D721Med (cell line): ENCODE data around the gene VCPKMT.

ENCODE experiments used
- DNase-seq: peaks from one replicate; pipeline ENCODE4 v3.0.0; 2011; ENCODE audit warnings: low spot score; ENCODE audit not compliant: insufficient read length
- FAIRE-seq: peaks from 2 replicates; lab custom pipeline; 2011; peaks lifted over from hg19 to GRCh38; lab: Jason Lieb, UNC
- TF ChIP-seq, protein P1 (sequence below): IDR thresholded peaks from 2 replicates; pipeline ENCODE4 v1.5.1; 2012; ENCODE audit warnings: mild to moderate bottlenecking, control low read depth; ENCODE audit not compliant: insufficient read depth; ENCODE audit errors: missing control alignments

VCPKMT gene

GRCh38 chr14:50106178-50106577, 10.2 kb downstream of the VCPKMT start:
- DNase-seq (no peak), FAIRE-seq (no peak)
- TF ChIP-seq, protein P1, sequence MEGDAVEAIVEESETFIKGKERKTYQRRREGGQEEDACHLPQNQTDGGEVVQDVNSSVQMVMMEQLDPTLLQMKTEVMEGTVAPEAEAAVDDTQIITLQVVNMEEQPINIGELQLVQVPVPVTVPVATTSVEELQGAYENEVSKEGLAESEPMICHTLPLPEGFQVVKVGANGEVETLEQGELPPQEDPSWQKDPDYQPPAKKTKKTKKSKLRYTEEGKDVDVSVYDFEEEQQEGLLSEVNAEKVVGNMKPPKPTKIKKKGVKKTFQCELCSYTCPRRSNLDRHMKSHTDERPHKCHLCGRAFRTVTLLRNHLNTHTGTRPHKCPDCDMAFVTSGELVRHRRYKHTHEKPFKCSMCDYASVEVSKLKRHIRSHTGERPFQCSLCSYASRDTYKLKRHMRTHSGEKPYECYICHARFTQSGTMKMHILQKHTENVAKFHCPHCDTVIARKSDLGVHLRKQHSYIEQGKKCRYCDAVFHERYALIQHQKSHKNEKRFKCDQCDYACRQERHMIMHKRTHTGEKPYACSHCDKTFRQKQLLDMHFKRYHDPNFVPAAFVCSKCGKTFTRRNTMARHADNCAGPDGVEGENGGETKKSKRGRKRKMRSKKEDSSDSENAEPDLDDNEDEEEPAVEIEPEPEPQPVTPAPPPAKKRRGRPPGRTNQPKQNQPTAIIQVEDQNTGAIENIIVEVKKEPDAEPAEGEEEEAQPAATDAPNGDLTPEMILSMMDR = no peak

- TF ChIP-seq, protein P1 = no peak
- FAIRE-seq = no peak
Measured at GRCh38 chr14:50103558-50103957, 12.8 kb downstream of the VCPKMT start.

GRCh38 chr14:50101417-50101816, 15.0 kb downstream of the VCPKMT start:
- no peak for FAIRE-seq
- no peak for DNase-seq
- TF ChIP-seq, protein P1 = no peak

More at GRCh38 chr14:50103558-50103957, 12.8 kb downstream of the VCPKMT start:
- DNase-seq = no peak

DNA sequence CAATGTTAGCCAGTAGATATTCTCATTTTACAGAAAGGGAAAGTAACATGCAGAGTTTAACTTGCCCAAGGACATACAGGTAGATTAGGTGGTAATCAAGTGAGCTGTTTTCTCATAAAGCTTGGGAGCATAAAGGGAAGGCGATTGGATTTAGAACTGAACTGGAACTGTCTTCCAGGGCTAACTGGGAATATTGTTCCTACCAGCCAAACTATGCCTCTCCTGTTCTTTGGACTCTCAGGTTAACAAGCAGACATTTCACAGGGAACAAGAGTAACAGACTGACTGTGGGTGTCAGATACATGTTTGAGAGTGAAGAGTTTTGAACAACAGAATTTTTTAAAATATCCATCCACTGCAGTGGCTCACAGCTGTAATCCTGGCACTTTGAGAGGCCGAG, 15.6 kb downstream of the VCPKMT start:
- TF ChIP-seq, protein P1 = no peak
- no peak for DNase-seq
- FAIRE-seq = no peak

DNA sequence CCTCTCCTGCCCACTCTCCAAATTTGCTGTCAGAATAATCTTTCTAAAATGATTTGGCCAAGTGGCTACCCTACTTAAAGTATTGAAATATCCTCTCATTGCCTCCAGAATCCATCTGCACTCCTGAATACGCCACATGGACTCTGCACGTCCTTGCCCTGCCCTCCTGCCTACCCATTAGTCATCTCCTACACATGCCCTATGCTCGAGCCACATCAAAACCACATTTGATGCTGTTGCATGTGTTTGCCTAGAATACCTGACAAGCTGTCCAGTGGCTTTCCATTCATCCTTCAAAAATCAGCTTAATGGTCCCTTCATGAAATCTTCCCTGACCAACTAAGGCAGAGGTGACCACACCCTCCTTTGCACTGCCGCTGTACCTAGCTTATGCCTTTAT, 17.0 kb downstream of the VCPKMT start:
- TF ChIP-seq, protein P1 = no peak
- FAIRE-seq = no peak
- no peak for DNase-seq

DNA sequence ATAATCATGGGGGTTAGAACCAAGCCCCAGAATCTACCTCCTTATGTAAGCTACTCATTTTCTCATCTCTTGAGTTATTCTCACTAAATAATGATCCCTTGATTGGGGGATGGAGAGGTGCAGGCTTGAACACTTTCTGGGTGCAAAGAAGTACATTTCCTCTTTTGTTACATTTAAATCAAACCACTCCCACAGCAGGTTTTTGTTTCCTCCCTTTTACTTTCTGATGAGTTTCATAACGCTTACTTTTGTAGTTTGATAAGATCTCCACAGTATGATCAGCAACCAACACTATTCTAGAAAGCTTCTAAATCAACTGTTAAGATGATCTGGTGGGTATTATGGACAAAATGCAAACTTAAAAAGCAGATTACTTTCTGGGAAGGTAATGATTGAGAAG, 20.5 kb downstream of the VCPKMT start:
- DNase-seq = no peak
- no peak for FAIRE-seq
- TF ChIP-seq, protein P1 = no peak

- TF ChIP-seq, protein P1 = no peak
- DNase-seq (no peak), FAIRE-seq (no peak)
Measured at GRCh38 chr14:50094056-50094755, 22.2 kb downstream of the VCPKMT start.
